PC-9 (cell line): ENCODE measurements around the gene CACNA1A.

Experiments
- EZH2 ChIP-seq: fragments of 200-600 bp; sonication (generic); IDR thresholded peaks from 2 replicates; pipeline ENCODE4 v1.8.0; 2017; ENCODE audit warnings: antibody characterized with exemption, low read depth
- TF ChIP-seq, protein P1 (sequence below): fragments of 200-600 bp; sonication (generic); conservative IDR thresholded peaks from 2 replicates; pipeline ENCODE4 v1.6.1; 2017; ENCODE audit warnings: mixed run types, antibody characterized with exemption, mild to moderate bottlenecking, moderate library complexity

DNA sequence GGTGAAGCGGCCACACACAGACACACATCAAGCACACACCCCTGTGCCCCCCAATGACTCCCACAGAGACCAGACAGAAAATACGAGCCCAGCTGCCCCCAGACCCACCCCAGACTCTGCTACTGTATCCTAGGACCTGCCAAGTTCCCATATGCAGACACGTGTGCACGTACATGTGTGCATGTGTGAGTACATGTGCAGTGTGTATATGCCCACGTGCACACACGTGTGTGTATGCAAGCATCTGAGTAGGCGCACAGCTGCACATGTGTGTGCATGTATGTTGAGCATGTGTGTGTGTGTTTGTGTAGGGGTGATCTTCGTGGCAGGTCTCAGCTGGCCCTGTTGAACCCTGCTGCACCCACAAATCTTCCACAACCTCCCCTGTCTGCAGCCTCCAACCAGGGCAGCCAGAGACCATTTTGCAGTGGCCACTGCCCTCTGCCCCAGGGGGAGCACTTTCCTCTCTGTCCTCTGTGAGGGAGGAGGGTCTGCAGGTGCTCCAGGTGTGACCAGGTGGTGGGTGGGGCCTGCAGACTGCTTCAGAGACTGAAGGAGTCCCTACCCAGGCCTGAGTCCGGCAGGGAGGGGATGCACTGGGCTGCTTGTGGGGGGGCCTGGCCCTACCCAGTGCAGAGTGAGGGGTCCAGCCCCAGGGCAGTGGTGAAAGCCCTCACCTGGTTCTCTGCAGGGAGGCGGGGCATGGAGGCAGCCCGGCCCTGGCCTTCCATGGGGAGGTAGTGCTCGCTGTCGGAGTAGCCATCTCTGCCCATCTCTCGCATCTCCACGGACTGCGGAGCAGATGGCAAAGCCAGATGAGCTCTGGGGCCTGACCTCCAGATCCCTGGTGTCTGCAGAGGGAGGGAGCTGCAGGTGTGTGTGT is 294.6 kb downstream of the CACNA1A start:
- TF ChIP-seq EZH2: no peak
- TF ChIP-seq, protein P1, sequence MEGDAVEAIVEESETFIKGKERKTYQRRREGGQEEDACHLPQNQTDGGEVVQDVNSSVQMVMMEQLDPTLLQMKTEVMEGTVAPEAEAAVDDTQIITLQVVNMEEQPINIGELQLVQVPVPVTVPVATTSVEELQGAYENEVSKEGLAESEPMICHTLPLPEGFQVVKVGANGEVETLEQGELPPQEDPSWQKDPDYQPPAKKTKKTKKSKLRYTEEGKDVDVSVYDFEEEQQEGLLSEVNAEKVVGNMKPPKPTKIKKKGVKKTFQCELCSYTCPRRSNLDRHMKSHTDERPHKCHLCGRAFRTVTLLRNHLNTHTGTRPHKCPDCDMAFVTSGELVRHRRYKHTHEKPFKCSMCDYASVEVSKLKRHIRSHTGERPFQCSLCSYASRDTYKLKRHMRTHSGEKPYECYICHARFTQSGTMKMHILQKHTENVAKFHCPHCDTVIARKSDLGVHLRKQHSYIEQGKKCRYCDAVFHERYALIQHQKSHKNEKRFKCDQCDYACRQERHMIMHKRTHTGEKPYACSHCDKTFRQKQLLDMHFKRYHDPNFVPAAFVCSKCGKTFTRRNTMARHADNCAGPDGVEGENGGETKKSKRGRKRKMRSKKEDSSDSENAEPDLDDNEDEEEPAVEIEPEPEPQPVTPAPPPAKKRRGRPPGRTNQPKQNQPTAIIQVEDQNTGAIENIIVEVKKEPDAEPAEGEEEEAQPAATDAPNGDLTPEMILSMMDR: no peak
